Stimulated activated CD8-positive, alpha-beta memory T cell treated with anti-CD3 and anti-CD28 coated beads, Interleukin-4, amount 100 ng/mL, for 48 hours (primary cell): ENCODE data around the gene SOWAHA.
"Not testable (repeated sequence)": the region's sequence is repeated elsewhere in the genome, so short reads cannot be mapped to it uniquely, and the experiment has no call there.

Experiments used
- DNase-seq: peaks from one replicate; pipeline ENCODE4 v3.0.0-alpha.2; 2020

Gene SOWAHA

GRCh38 chr5:132778129-132778528 lies 35.0 kb upstream of the SOWAHA start:
- no peak for DNase-seq

DNA sequence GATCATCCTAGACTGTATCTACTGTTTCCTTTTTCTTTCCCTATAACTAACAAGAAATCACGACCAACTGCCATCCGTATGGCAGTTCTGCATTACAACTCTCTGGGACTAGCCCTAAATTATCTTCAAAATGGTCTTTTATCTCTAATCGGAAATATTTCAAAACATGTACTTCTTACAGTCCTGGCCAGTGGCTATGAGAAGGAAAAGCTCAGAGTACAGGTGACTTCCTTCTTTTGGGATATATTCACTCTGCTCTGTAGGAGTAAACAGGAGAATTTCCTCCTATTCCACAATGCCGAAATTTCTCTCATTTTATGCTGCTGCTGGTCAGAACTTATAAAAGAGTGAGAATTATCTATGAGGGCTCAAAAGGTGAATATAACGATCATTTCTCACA lies 34.2 kb upstream of the SOWAHA start:
- DNase-seq = no peak

- no peak for DNase-seq
These were observed 33.1 kb upstream of the SOWAHA start for GRCh38 chr5:132779961-132780360.

DNA sequence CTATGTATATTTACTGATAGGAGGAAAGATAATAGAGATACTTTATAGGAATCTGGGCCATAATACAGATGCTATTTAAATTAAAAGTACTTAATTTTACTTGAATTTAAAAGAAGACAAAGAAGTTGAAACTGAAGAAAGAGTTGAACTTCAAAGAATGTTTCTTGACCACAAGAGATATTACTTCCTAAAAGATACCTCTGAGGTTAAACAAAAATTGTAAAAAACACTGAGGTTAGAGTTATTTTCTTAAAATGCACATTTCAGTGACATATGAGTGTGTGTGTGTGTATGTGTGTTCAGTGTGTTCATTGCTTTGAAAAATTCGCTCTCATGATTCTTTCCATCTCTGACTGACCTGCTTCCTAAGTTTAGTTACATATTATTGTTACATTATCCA lies 32.5 kb upstream of the SOWAHA start:
- DNase-seq = no peak

GRCh38 chr5:132781029-132781428 lies 32.1 kb upstream of the SOWAHA start:
- DNase-seq = no peak

DNA sequence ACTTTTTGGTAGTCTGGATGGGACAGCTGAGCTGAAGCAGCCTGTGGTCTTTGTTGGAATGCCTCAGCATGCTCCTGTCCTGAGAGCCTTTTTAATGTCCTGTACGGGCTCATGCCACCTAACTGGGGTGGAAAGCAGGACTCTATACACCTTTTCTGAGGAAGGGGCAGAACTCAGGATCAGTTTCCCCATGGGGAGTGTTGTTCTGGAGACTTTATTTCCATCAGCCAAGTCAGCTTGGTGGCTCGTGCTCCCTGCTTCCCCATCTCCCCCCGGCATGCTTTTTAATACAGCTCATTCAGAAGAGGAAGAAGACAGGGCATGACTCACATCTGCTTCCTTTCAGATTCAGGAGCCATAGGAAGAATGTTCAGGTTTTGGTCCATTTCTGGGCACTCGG lies 31.0 kb upstream of the SOWAHA start:
- no peak for DNase-seq

GRCh38 chr5:132785365-132785764 lies 27.7 kb upstream of the SOWAHA start:
- DNase-seq = no peak

DNA sequence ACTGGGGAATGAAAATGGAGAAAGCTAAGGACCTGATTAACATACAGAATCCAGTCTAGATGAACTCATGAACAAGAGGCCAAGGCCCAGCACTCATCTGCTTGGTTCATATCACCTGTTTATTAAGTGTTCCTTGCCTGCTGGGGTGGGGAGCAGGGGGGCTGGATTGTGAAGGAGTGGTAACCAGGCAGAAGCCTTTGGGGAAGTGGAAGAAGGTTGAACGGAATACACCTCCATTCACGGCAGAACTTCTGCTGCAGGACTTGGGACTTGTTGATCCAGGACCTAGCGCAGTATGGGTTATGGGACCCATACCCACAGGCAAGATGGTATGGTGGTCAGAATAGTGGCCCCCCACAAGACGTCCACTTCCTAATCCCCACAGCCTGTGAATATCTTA lies 27.2 kb upstream of the SOWAHA start:
- DNase-seq = no peak

GRCh38 chr5:132787076-132787475 lies 26.0 kb upstream of the SOWAHA start:
- DNase-seq = no peak

- no peak for DNase-seq
These were observed 24.6 kb upstream of the SOWAHA start for GRCh38 chr5:132788508-132788907.

DNA sequence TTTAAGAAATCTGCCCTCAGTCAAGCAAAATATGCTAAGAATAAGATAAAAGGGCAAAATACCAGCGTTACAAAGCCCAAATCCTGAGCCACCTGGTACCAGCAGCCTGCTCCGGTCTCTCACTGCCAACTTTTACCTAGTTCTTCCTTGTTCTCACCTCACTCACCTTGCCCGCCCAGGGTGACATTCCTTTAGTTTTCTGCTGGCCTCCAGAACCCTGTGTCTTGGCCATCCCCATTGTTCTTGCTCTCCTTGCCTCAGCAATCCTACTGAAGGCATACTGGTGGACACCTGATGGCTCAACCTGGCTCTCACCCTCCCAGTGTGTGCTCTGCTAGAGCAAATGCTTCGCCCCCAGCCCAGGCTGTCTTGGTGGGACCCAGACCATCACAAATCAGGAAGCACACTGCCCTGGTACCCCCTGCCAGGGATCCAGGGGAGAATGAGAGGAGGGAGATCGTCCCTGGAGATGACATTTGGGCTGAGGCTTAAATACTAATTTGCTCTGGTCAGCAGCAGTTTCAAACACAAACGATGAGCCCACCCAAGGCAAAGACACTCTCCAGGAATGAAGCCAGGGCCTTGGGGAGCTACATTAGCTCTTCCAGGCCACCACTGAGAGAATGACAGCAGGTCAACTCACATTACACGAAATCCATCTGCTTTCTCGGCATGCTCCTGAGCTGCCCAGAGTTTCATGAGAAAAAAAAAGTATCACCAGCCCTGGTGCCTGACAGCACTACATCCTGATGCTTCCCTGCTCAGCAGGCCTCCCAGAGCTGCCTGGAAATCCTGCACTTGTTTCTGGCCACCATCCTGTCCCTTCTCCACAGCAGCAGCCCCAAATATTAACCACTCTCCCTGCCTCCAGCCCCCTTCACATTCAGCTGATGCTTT lies 23.9 kb upstream of the SOWAHA start:
- no peak for DNase-seq

DNA sequence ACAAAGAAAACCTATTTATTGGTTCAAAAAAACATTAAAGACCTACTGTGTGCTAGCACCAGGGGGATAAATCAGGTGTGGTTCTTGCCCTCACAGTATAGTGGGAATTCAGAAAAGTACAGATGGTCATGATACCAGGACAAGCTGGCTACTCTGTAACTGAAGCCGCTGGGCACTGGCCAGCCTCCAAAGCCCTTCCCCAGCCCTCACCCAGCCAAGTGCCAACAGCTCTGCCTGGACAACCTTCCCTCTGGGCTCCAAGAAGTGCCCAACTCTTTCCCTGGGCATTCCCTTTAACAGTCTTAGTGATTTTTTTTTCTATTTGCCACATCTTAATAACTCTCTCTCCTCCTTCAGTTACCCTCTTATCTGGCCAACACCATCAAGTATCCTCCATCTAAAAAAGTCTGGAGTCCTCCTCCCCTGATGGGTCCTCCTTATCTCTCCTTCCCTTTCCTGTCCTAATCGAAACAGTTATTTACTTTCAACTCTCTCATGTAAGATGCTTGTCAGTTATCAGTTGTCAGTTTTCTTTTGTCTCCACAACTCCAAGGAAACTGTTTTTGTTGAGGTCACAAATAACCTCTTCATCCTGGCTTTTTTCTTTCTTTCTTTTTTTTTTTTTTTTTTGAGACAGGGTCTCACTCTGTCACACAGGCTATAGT lies 22.8 kb upstream of the SOWAHA start:
- no peak for DNase-seq

- DNase-seq = no peak
These were observed 22.1 kb upstream of the SOWAHA start for GRCh38 chr5:132791026-132791425.

DNA sequence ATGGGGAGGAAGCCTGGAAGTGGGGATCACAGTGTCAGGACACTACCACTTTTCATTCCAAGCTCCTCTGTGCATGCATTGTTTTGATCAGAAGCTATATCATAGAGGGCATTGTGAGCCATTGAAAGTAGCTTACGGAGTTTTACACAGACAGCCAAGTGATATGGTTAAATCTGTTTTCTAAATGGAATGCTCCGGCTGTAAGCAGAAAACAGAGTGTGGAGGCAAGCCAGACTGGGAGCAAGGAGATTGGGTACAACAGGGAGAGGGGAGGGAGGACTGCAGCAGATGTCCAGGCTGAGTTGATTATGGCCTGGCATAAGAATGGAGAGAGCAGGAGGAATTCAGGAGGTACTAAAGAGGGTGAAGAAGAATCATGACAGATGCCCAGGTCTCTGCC lies 15.5 kb upstream of the SOWAHA start:
- DNase-seq = no peak

DNA sequence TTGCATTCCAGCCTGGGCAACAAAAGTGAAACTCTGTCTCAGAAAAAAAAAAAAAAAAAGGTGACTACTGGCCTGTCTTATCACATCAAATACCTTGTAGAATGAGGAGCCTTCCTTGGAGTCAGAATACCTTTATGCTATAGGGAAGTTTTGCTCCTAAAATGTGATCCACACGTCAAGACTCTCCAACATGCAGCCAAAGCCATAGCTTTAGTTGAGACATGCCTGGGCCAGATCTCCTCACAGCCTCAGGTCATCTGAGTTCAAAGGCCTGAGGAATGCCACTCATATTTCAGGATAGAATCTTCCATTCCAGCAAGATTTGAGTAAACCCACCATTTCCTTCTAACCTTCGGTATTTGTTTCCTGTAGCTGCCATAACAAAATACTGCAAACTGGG lies 13.7 kb upstream of the SOWAHA start:
- DNase-seq = no peak

GRCh38 chr5:132800545-132800944 lies 12.6 kb upstream of the SOWAHA start:
- DNase-seq = no peak

DNA sequence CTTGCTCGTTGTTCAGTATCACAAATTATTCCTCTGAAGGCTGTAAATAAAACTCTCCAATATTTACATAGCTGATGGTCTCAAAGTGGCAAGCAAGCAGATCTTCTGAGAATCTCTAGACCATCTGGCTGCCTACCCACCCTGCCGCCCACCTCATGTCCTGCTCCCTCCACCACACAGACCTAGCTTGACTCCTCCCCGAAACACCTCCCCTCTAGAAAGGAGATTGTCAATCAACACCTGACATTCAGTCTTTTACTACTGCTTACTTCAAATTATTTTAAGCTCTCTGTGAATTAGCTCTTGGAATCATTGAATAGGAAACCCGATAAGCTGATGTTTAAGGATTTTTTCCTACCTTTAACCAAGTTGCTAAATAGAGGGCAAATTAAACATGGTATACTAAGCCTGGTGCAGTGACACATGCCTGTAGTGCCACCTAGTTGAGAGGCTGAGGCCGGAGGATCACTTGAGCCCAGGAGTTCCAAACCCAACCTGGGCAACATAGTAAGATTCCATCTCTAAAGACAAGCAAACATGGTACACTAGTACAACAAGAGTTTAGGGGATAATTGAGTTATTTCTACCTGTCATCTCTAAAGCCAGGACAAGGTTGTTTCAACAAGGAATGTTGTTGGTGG lies 10.9 kb upstream of the SOWAHA start:
- DNase-seq = no peak

DNA sequence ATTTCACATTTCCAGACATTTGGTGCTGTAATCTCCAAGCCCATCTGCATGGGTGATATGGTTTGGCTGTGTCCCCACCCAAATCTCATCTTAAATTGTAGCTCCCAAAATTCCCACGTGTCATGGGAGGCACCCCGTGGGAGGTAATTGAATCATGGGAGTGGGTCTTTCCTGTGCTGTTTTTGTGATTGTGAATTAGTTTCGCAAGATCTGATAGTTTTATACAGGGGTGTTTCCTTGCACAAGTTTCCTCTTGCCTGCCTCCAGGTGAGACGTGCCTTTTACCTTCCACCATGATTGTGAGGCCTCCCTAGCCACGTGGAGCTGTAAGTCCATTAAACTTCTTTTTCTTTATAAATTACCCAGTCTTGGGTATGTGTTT lies 10.4 kb upstream of the SOWAHA start:
- not testable (repeated sequence) for DNase-seq

- DNase-seq = not testable (repeated sequence)
These were observed 8.9 kb upstream of the SOWAHA start for GRCh38 chr5:132804219-132804618.

- not testable (repeated sequence) for DNase-seq
These were observed 7.2 kb upstream of the SOWAHA start for GRCh38 chr5:132805872-132806271.

GRCh38 chr5:132806804-132807162 lies 6.3 kb upstream of the SOWAHA start:
- not testable (repeated sequence) for DNase-seq

- no peak for DNase-seq
These were observed 5.8 kb upstream of the SOWAHA start for GRCh38 chr5:132807163-132807838.

- no peak for DNase-seq
These were observed 4.7 kb upstream of the SOWAHA start for GRCh38 chr5:132808448-132808847.
